ENCODE data around the gene SEC22C.
"Not testable (repeated sequence)": the region's sequence is repeated elsewhere in the genome, so short reads cannot be mapped to it uniquely, and the experiment has no call there.

DNA sequence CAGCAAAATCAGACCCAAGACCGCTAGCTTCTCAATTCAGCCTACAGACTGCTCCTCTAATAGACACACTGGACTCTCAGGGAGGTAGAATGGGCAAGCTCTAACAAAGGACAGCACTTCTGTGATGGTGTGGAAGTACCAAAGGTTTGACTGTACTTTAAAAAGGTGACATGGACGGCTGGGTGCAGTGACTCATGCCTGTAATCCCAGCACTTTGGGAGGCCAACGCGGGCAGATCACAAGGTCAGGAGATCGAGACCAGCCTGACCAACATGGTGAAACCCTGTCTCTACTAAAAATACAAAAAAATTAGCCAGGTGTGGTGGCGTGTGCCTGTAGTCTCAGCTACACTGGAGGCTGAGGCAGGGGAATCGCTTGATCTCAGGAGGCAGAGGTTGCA lies 15.3 kb upstream of the SEC22C start:
- TF ChIP-seq, protein P1, sequence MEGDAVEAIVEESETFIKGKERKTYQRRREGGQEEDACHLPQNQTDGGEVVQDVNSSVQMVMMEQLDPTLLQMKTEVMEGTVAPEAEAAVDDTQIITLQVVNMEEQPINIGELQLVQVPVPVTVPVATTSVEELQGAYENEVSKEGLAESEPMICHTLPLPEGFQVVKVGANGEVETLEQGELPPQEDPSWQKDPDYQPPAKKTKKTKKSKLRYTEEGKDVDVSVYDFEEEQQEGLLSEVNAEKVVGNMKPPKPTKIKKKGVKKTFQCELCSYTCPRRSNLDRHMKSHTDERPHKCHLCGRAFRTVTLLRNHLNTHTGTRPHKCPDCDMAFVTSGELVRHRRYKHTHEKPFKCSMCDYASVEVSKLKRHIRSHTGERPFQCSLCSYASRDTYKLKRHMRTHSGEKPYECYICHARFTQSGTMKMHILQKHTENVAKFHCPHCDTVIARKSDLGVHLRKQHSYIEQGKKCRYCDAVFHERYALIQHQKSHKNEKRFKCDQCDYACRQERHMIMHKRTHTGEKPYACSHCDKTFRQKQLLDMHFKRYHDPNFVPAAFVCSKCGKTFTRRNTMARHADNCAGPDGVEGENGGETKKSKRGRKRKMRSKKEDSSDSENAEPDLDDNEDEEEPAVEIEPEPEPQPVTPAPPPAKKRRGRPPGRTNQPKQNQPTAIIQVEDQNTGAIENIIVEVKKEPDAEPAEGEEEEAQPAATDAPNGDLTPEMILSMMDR (conservative IDR thresholded peaks at IDR 0.05) = not testable (repeated sequence)
- not testable (repeated sequence) for TF ChIP-seq EZH2 (IDR thresholded peaks at IDR 0.05; ENCODE audit: low read depth)
